Vagina (tissue), 2 donors: ENCODE data around the gene ZYG11B. TPM values are rescaled to one million over a fixed set of nuclear protein-coding genes. Genes with fewer than 3 reads are reported as not detected.

Experiments used
- DNase-seq, 2 donors: peaks; one replicate each; pipeline ENCODE4 v3.0.0-alpha.2; 2017; ENCODE audit errors: extremely low spot score in 2 of 2
- H3K27ac ChIP-seq: fragments of 200-600 bp; sonication (generic); one replicate; pipeline ENCODE4 v1.5.1; 2019
- H3K27me3 ChIP-seq: fragments of 200-600 bp; sonication (generic); one replicate; pipeline ENCODE4 v1.5.1; 2019
- H3K36me3 ChIP-seq, 2 donors: fragments of 200-600 bp; sonication (generic); one replicate each; pipeline ENCODE4 v1.5.1; 2017 to 2019
- H3K4me1 ChIP-seq: fragments of 200-600 bp; sonication (generic); one replicate; pipeline ENCODE4 v1.5.1; 2019
- H3K4me3 ChIP-seq, 2 donors: fragments of 200-600 bp; sonication (generic); 1 replicate in 1 of 2; 2 replicates in 1 of 2; pipeline ENCODE4 v1.5.1; 2016 to 2019
- H3K9me3 ChIP-seq: fragments of 200-600 bp; sonication (generic); one replicate; pipeline ENCODE4 v1.5.1; 2019
- CTCF ChIP-seq, 3 experiments: fragments of 450-650 bp in 2 of 3; fragments of 200-600 bp in 1 of 3; sonication (generic) in 1 of 3; IDR thresholded peaks; one replicate each; pipeline ENCODE4 v1.5.1; 2017 to 2019; ENCODE audit warnings: antibody characterized with exemption in 3 of 3, mild to moderate bottlenecking in 2 of 3, moderate library complexity in 2 of 3
- POLR2A ChIP-seq, 2 donors: fragments of 450-650 bp; IDR thresholded peaks; one replicate each; pipeline ENCODE4 v1.6.1; 2017; ENCODE audit warnings: antibody characterized with exemption in 2 of 2, mild to moderate bottlenecking in 2 of 2, moderate library complexity in 2 of 2
- POLR2AphosphoS5 ChIP-seq, 2 donors: sonication (generic); formaldehyde crosslinking; IDR thresholded peaks; one replicate each; pipeline ENCODE4 v1.9.0; 2017; ENCODE audit warnings: antibody characterized with exemption in 2 of 2, mild to moderate bottlenecking in 2 of 2, low read depth in 1 of 2; ENCODE audit not compliant: insufficient read depth in 1 of 2
- intact Hi-C: fragments of 100-400 bp; cut with DNase I; formaldehyde crosslinking; loops from one replicate; pipeline ENCODE4 v1.15.1; 2023
- total RNA-seq: library from RNA; depleted of rRNA; stranded (reverse); fragments of >200 nt; gene quantifications from one replicate; pipeline ENCODE4 v1.2.3, GENCODE V29; 2016

The ZYG11B gene
- total RNA-seq, 1 donor from 2014 or later, result 30.4 TPM

GRCh38 chr1:52693843-52694242, 32.4 kb upstream of the ZYG11B start:
- no peak for TF ChIP-seq CTCF (IDR thresholded peaks at IDR 0.05)
- no peak for TF ChIP-seq POLR2AphosphoS5 (IDR thresholded peaks at IDR 0.05; ENCODE audit: insufficient read depth in 1 of 2, low read depth in 1 of 2)
- no peak for TF ChIP-seq POLR2A (IDR thresholded peaks at IDR 0.05)
- DNase-seq, result no peak
- Histone ChIP-seq H3K27me3 (no peaks in the 10 kb centered on the region), H3K27ac (no peak overlapping the region), H3K4me3 (no peak overlapping the region), H3K36me3 (peaks cover 0 to 21% of the 10 kb centered on the region in 2 donors), H3K9me3 (no peaks in the 10 kb centered on the region), H3K4me1 (peaks cover 9% of the 10 kb centered on the region)
- intact Hi-C loops, result loop anchor here (5.0 to 10.0 kb wide), 2 partner anchors 552 to 819 kb away; partner anchors contain the start of genes NRDC and ZFYVE9

- H3K36me3 ChIP-seq, result peaks cover 0 to 15% of the 10 kb centered on the region in 2 donors
- DNase-seq, result no peak
- H3K4me1 ChIP-seq, result peaks cover 9% of the 10 kb centered on the region
- no peak overlapping the region for H3K27ac ChIP-seq
- no peaks in the 10 kb centered on the region for H3K27me3 ChIP-seq
- no peaks in the 10 kb centered on the region for H3K9me3 ChIP-seq
- TF ChIP-seq CTCF (IDR thresholded peaks at IDR 0.05), result no peak
- no peak for TF ChIP-seq POLR2AphosphoS5 (IDR thresholded peaks at IDR 0.05; ENCODE audit: insufficient read depth in 1 of 2, low read depth in 1 of 2)
- intact Hi-C loops, result loop anchor here (10.0 kb wide), 1 partner anchor 821 kb away; the partner anchor contains the start of gene NRDC
- no peak overlapping the region for H3K4me3 ChIP-seq
Measured at GRCh38 chr1:52695627-52696026, 30.6 kb upstream of the ZYG11B start.

GRCh38 chr1:52697795-52698674, 28.2 kb upstream of the ZYG11B start, which contains the start of gene COA7:
TSS of gene COA7 (minus strand) at chr1:52698347. CDS start at chr1:52698326, 21 bp downstream.
- DNase-seq, result peak in 1 of 2 donors; percentile 90

GRCh38 chr1:52702886-52703787, 23.1 kb upstream of the ZYG11B start:
- Histone ChIP-seq H3K27ac (peak overlapping the region; percentile 67), H3K4me1 (peaks cover 7% of the 10 kb centered on the region), H3K27me3 (no peaks in the 10 kb centered on the region), H3K36me3 (no peaks in the 10 kb centered on the region), H3K9me3 (no peaks in the 10 kb centered on the region), H3K4me3 (peak overlapping the region; percentile 53)
- intact Hi-C loops, result loop anchor here (5.0 kb wide), 1 partner anchor 224 kb away; the partner anchor contains the start of gene SCP2
- TF ChIP-seq POLR2AphosphoS5 (IDR thresholded peaks at IDR 0.05; ENCODE audit: insufficient read depth in 1 of 2, low read depth in 1 of 2) (peak; percentile 73 to 90), CTCF (IDR thresholded peaks at IDR 0.05) (no peak)
- peak; percentile 96 for DNase-seq

More at GRCh38 chr1:52697795-52698674, 28.2 kb upstream of the ZYG11B start, which contains the start of gene COA7:
- peak within 1 kb of the TSS; percentile 74 to 92 for H3K4me3 ChIP-seq
- TF ChIP-seq POLR2AphosphoS5 (IDR thresholded peaks at IDR 0.05; ENCODE audit: insufficient read depth in 1 of 2, low read depth in 1 of 2) (peak; percentile 44 to 85), CTCF (IDR thresholded peaks at IDR 0.05) (peak in 1 of 3 experiments; percentile 2), POLR2A (IDR thresholded peaks at IDR 0.05) (no peak)
- no peaks in the 10 kb centered on the region for H3K36me3 ChIP-seq
- no peaks in the 10 kb centered on the region for H3K9me3 ChIP-seq
- H3K27me3 ChIP-seq, result no peaks in the 10 kb centered on the region
- intact Hi-C loops, result loop anchor here (10.0 kb wide), 1 partner anchor 823 kb away; the partner anchor contains the start of gene NRDC
- peak within 1 kb of the TSS; percentile 91 for H3K27ac ChIP-seq
- H3K4me1 ChIP-seq, result peaks cover 9% of the 10 kb centered on the region
